ENCODE measurements around the gene CCM2L. TPM values are rescaled to one million over a fixed set of nuclear protein-coding genes. Genes with fewer than 3 reads are reported as not detected.
A peak's percentile ranks its signal among the peaks of the same experiment; 100 is the strongest.
"Not testable (repeated sequence)": the region's sequence is repeated elsewhere in the genome, so short reads cannot be mapped to it uniquely, and the experiment has no call there.

CCM2L gene
- total RNA-seq, 1 donor from 2014 or later: 0.63 TPM

DNA sequence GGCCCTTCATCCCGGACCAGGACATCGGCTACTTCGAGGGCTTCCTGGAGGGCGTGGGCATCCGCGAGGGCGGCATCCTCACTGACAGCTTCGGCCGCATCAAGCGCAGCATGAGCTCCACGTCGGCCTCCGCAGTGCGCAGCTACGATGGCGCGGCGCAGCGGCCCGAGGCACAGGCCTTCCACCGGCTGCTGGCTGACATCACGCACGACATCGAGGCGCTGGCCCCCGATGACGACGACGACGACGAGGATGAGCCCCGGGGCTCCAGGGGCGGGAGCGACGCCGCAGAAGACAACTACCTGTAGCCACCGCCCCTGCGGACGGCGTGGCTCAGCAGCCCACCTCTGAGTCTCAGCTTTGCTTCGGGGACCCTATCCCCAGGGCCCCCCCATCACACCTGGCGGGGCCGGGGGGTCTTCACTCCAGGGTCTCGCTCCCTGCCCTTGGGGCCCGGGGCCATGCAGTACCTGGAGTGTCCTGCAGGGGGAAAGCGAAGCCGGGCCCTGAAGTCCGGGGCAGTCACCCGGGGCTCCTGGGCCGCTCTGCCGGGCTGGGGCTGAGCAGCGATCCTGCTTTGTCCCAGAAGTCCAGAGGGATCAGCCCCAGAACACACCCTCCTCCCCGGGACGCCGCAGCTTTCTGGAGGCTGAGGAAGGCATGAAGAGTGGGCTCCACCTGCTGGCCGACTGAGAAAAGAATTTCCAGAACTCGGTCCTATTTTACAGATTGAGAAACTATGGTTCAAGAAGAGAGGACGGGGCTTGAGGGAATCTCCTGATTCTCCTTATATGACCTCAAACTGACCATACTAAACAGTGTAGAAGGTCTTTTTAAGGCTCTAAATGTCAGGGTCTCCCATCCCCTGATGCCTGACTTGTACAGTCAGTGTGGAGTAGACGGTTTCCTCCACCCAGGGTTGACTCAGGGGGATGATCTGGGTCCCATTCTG lies 21.0 kb downstream of the CCM2L start:
- peak overlapping the region; percentile 45 for H3K4me3 Mint-ChIP-seq
- H3K27ac Mint-ChIP-seq: no peak overlapping the region
- DNase-seq (ENCODE audit: extremely low spot score, unreplicated experiment): peak; percentile 87
- peaks cover 83% of the 10 kb centered on the region for H3K27me3 Mint-ChIP-seq
- TF ChIP-seq, protein P1, sequence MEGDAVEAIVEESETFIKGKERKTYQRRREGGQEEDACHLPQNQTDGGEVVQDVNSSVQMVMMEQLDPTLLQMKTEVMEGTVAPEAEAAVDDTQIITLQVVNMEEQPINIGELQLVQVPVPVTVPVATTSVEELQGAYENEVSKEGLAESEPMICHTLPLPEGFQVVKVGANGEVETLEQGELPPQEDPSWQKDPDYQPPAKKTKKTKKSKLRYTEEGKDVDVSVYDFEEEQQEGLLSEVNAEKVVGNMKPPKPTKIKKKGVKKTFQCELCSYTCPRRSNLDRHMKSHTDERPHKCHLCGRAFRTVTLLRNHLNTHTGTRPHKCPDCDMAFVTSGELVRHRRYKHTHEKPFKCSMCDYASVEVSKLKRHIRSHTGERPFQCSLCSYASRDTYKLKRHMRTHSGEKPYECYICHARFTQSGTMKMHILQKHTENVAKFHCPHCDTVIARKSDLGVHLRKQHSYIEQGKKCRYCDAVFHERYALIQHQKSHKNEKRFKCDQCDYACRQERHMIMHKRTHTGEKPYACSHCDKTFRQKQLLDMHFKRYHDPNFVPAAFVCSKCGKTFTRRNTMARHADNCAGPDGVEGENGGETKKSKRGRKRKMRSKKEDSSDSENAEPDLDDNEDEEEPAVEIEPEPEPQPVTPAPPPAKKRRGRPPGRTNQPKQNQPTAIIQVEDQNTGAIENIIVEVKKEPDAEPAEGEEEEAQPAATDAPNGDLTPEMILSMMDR (conservative IDR thresholded peaks at IDR 0.05): peak; percentile 100
- peaks cover 5% of the 10 kb centered on the region for H3K4me1 Mint-ChIP-seq (ENCODE audit: unreplicated experiment)
- no peaks in the 10 kb centered on the region for H3K36me3 Mint-ChIP-seq
- H3K9me3 Mint-ChIP-seq: no peaks in the 10 kb centered on the region

DNA sequence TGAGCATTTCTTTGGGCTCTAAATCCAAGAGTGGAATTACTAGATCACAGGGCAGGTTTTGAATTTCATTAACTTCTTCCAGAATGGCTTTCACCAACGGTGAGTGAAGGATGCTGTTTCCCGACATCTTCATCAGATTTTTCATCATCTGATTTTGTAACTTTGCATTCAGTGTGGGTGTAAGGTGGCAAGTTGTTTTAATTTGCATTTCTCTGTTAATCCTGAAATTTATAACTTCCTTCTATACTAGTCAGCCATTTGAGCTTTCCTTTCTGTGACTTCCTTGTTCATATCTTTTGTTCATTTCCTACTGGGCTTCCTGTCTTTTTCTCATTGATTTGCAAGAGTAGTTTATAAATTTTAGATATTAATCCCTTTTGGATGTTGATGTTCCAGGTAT lies 23.1 kb downstream of the CCM2L start:
- Mint-ChIP-seq H3K9me3 (no peaks in the 10 kb centered on the region), H3K27ac (no peak overlapping the region), H3K4me1 (ENCODE audit: unreplicated experiment) (peaks cover 5% of the 10 kb centered on the region), H3K27me3 (peaks cover 88% of the 10 kb centered on the region), H3K4me3 (no peak overlapping the region), H3K36me3 (no peaks in the 10 kb centered on the region)
- no peak for DNase-seq (ENCODE audit: extremely low spot score, unreplicated experiment)
- TF ChIP-seq, protein P1 (conservative IDR thresholded peaks at IDR 0.05): no peak

DNA sequence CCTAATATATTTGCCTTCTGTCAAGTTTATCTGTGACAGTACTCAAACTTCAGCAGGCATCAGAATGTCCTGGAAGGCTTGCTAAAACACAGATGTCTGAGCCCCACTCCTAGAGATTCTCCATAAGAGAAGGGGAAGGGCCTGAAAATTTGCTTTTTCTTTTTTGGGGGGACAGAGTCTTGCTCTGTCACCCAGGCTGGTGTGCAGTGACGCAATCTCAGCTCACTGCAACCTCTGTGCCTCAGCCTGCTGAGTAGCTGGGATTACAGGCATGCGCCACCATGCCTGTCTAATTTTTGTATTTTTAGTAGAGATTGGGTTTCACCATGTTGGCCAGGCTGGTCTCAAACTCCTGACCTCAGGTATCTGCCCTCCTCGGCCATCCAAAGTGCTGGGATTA lies 23.5 kb downstream of the CCM2L start:
- peaks cover 84% of the 10 kb centered on the region for H3K27me3 Mint-ChIP-seq
- H3K27ac Mint-ChIP-seq; H3K4me1 Mint-ChIP-seq (ENCODE audit: unreplicated experiment); H3K4me3 Mint-ChIP-seq; H3K9me3 Mint-ChIP-seq; H3K36me3 Mint-ChIP-seq; DNase-seq (ENCODE audit: extremely low spot score, unreplicated experiment): not testable (repeated sequence)

DNA sequence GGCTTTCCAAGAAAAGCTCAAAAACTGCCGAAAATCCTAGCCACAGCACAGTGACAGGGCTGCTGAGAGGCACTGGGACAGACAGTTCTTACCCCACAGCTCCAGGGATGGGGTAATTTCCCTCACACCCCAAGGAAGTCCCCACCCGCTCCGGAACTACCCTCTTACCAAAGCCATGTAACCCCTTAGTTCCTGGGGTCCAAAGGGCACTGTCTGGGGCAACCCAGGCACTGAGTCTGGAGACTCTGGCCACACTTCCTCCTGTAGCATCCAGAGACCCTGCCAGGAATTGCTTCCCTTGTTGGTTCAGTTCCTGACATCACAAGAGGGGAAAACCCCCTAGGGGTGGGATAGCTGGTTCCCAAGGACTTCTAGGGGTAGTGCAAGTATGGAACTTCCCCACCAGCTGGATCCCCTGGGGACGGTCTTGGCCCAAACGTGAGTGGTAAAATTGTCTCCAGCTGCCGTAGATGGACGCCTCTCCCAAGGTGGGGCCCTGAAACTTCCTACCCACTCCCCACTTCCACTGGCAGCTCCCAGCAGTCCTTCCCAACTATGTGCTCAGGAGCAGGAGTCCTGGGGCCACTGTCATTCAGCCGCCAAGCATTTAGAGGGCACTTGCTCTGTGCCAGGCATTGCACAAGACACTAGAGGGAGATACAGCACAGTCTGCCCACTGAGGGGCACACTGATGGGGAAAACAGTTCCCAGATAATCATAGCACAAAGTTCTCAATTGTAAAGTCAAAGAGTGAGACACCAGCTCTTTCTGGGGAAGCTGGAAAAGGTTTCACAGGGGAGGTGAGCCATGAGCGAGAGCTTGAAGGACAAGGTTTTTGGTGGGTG lies 24.6 kb downstream of the CCM2L start:
- Mint-ChIP-seq H3K9me3 (no peaks in the 10 kb centered on the region), H3K27ac (no peak overlapping the region), H3K4me3 (no peak overlapping the region), H3K4me1 (ENCODE audit: unreplicated experiment) (no peaks in the 10 kb centered on the region), H3K27me3 (peaks cover 78% of the 10 kb centered on the region), H3K36me3 (no peaks in the 10 kb centered on the region)
- DNase-seq (ENCODE audit: extremely low spot score, unreplicated experiment): no peak
- TF ChIP-seq, protein P1 (conservative IDR thresholded peaks at IDR 0.05): no peak

DNA sequence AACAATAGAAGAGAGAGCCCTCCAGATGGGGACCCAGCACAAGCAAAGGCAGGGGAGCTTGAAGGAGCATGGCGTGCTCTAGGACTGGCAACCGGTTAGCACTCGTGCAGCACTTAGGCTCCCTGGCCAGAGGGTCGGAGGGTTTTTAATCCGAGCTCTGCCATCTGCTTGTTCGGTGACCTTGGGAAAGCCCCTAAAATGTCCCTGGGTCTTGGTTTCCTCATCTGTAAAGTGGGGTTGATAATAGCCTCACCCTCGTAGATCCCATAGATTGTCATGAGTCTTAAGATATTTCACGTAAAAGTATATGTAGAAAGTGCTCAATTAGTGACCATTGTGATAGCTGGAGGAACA lies 25.2 kb downstream of the CCM2L start:
- TF ChIP-seq, protein P1 (conservative IDR thresholded peaks at IDR 0.05): no peak
- Mint-ChIP-seq H3K36me3 (no peaks in the 10 kb centered on the region), H3K9me3 (no peaks in the 10 kb centered on the region), H3K27ac (no peak overlapping the region), H3K4me1 (ENCODE audit: unreplicated experiment) (no peaks in the 10 kb centered on the region), H3K27me3 (peaks cover 72% of the 10 kb centered on the region), H3K4me3 (no peak overlapping the region)
- no peak for DNase-seq (ENCODE audit: extremely low spot score, unreplicated experiment)

DNA sequence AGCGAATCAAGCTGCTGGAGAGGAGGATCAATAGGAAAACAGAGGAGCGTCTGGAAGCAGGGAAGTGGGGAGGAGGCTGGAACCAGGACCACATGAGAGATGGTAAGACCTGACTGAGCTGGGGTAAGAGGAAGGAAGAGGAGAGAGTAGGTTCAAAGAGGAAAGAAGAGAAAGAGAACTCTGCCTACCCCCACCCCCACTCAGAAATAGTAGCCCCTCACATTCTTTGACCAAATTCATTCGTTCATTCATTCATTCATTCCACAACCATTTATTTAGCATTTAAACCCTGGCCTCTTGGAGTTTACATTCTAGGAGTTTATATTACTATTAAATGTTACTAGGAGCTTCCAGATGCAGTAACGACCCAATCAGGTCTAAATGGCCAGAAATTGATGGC lies 26.0 kb downstream of the CCM2L start:
- no peak for DNase-seq (ENCODE audit: extremely low spot score, unreplicated experiment)
- Mint-ChIP-seq H3K4me3 (no peak overlapping the region), H3K4me1 (ENCODE audit: unreplicated experiment) (no peaks in the 10 kb centered on the region), H3K27ac (no peak overlapping the region), H3K27me3 (peaks cover 73% of the 10 kb centered on the region), H3K36me3 (no peaks in the 10 kb centered on the region), H3K9me3 (no peaks in the 10 kb centered on the region)
- TF ChIP-seq, protein P1 (conservative IDR thresholded peaks at IDR 0.05): no peak
